NB4 (cell line): ENCODE measurements around the gene SNX22.

ENCODE experiments used
- CTCF ChIP-seq: IDR thresholded peaks from one replicate; pipeline ENCODE4 v1.5.1; 2012; ENCODE audit warnings: low read depth, low read length
- MAX ChIP-seq: IDR thresholded peaks from 2 replicates; pipeline ENCODE4 v1.6.1; 2011; ENCODE audit warnings: low read depth, low read length
- MYC ChIP-seq: IDR thresholded peaks from 2 replicates; pipeline ENCODE4 v1.6.1; 2011; ENCODE audit warnings: low read depth, low read length
- POLR2A ChIP-seq: IDR thresholded peaks from 2 replicates; pipeline ENCODE4 v1.6.1; 2011; ENCODE audit warnings: mild to moderate bottlenecking; ENCODE audit not compliant: insufficient read length; ENCODE audit errors: extremely low read depth

- TF ChIP-seq CTCF (no peak), POLR2A (no peak), MYC (no peak), MAX (no peak)
Observed at GRCh38 chr15:64155802-64156651, 4.5 kb downstream of the SNX22 start.
